ENCODE measurements around the gene TSPAN11.
"Not testable (repeated sequence)": the region's sequence is repeated elsewhere in the genome, so short reads cannot be mapped to it uniquely, and the experiment has no call there.

The TSPAN11 gene, protein sequence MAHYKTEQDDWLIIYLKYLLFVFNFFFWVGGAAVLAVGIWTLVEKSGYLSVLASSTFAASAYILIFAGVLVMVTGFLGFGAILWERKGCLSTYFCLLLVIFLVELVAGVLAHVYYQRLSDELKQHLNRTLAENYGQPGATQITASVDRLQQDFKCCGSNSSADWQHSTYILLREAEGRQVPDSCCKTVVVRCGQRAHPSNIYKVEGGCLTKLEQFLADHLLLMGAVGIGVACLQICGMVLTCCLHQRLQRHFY

DNA sequence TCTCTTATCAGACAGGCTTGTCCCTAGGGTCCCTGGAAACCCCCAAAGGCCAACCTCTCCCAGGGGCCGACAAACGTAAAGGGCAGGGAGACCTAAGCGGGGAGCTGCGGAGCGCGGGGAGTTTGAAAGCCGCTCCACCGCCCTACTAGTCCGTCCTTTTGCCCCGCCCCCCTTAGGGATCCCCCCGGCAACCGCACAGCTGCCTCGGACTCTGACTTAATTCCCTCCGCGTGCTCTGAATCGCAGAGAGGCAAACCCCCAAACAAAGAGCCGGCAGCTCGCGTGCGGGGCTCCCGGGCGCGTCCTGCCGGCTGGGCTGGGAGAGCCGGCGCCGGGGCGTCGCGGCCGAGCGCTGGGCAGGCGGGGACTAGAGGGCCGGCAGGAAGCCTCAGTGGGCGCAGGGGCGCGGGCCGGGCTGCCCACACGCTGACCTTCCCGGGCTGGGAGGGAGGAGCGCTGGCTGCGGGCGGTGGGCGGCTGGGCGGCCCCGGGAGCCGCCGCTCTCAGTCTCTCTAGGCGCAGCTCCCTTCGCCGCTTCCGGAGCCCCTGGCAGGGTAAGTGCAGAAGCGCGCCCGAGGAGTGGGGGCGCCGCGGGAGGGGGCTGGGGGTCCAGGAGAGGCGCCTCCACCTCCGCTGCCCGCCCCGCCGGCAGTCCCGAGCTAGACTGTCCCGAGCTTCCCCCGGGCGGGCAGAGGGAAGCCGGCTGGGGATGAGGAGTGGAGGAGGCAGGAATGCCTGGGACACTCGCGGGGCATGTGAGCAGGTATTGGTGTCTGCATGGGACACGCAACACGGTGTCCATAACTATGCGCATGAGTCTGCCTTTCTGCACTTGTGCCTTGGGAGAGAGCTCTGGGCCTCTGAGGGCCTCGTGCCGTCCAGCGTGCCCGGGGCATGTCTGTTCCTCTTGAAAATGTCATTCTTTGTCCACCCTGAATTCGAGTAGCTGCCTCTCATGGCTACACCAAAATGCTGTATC lies at the start of gene TSPAN11:
Gene TSPAN11 (plus strand): TSS at position 506 of the 979 bp plus-strand sequence. CDS start 27,244 bp downstream, outside the sequence.
- DNase-seq = peak; percentile 81 to 82

DNA sequence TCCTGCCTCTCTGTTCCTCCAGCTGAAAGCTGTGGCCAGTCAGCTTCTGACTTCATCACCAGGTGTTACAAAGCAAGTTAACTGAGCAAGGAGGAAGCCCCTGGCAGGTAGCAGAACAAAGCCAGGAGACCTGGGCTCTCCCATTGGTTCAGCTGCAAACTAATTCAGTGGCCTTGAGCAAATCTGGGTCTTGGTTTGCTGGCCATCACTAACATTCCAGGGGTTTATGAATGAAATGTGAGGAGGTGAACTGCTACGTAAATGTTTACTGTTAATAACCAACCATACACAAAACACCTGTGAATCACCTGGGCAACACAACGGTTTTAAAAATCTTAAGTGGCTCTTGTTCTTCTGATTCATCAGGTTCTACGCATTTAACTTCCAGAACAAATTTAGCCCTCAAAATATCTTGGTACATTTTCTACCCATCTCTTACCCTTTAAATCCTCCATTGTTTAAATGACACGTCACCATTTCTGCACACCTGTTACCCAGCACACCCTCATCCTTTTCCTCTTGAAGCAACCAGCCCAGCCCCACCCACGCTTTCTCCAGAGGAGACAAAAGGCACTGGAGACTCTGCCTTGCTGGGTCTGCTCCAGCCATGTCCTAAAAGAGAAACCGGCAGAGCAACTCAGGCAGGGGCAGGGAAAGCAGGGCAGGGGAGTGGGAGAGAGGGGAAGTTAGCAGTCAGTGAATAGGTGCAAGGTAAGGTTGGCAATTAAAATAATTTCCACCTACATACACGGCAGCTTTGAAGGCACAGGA lies 49.3 kb upstream of the TSPAN11 start:
- no peak for DNase-seq

DNA sequence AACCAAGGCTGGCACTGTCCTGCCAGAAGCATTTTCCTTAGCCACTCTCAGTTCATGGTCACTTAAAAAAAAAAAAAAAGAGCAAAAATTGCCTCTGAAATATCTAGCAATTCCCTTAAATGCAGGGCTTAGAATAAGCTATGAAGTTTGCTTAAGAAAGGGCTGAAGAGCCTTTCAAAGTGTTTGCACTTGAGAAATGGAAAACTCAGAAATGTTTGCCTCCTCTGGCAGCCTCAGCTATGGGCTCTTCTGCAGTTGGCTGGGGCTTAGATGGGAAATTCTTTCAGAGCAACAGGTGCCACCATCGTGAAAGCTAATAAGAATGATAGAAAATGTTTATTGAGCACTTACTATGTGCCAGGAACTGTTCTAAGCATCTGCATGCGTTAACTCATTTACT lies 48.5 kb upstream of the TSPAN11 start:
- no peak for DNase-seq

DNA sequence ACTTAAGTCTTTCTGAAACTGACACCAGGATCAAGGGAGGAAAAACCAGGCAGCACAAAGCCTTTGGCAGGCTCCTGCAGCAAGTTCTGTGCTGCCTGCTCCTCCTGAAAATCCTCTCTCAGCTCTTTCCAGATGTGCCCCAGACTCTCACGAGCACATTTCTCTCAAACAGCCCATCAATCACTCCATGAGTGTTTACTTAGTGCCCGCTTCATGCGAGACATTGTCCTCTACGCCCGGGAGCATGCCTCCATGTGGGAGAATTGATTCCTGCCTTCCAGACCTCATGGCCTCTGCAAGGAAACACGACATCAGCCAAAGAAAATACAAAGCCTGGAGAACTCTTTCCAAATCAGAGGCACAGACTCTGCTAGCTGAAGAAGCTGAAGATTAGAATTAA lies 46.5 kb upstream of the TSPAN11 start:
- DNase-seq = peak; percentile 16 to 65

DNA sequence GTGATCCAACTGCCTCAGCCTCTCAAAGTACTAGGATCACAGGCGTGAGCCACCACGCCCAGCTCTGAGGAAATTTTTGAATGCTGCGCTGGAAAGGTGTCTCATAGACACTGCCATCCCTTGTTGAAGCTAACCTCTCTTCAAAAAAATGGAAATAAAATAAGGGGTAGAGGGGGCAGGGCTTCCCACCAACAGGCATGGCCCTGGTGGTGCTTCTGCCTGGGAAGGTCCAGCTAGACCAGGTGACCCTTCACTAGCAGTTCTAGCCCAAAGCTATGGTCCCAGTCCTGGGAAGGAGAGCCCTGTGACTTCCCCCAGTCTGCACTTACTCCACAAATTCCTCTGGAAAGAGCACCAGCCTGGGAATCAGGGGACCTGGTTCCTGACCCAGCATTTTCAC lies 45.7 kb upstream of the TSPAN11 start:
- no peak for DNase-seq

DNA sequence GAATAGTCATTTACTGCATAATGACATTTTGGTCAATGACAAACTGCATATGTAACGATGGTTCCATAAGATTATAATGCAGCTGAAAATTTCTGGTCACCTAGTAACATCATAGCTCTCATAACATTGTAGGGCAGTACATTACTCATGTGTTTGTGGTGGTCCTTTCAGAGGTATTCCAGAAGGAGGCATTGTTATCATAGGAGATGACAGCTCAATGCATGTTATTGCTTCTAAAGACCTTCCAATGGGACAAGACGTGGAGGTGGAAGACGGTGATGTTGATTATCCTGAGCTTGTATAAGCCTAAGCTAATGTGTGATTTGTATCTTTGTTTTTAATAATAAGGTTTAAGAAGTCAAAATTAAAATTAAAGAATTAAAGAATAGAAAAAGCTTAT lies 43.8 kb upstream of the TSPAN11 start:
- DNase-seq = peak in 1 of 2 experiments; percentile 54

DNA sequence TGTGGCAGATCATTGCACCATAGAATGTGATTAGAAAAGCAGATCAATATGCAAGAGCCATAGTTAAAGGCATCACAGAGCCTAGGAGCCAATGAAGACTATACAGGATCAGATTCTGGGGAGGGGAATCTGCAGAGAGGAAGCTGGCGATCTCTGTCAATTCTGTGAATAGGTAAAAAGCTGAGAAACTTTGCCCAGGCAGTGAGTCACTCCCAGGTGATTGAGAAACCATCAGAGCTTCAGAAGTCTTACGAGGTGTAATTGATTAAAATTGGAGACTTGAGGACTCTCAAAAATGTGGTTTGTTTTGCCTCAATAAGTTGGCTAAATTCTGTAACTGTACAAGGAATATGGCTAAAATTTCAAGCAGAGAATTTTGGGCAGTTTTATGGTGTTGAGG lies 41.7 kb upstream of the TSPAN11 start:
- DNase-seq = no peak

DNA sequence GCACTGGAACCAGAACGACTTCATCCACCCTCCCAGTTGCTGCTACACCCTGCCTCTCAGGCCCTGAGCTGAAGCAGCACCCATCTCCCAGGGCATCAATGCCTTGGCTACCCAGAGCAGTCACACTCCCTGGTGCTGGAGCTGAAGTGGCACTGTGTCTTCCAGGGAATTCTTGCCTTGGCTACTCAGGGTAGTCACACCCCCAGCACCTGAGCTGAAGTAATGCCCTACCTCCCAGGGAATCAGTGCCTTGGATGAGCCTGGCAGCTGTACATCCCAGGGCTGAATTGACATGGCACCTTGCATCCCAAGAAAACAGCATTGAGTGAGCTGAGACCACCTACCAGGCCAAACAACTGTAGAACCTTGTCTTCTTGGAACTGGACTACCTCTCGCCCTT lies 41.2 kb upstream of the TSPAN11 start:
- DNase-seq = no peak

DNA sequence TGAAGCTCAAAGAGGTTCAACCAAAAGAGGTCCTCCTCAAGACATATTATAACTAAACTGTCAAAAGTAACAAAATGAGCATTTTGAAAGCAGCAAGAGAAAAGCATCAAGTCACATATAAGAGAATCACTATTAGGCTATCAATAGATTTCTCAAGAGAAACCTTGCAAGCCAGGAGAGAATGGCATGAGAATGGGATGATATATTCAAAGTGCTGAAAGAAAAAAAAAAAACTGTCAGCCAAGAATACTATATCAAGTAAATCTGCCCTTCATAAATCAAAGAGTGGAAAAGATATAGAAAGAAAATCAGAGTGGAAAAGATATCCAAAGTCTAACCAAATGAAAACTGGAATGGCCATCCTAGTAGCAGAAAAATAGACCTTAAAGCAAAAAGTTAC lies 39.3 kb upstream of the TSPAN11 start:
- no peak for DNase-seq

DNA sequence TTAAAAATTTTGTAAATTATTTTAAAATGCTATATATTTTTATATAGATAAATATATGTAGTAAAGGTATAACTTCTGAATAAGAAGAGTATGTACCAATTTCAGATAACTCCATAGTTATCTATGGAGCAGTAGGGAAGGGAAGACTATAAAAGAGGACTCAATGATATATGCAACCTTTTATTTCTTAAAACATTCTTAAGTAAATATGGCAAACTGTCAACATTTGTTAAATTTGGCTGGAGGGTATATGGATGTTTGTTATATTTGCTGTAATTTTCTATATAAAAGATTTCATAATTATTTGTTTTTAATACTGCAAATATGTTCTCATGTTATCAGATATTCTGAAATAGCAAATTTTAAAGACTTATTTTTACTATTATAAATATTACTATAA lies 38.3 kb upstream of the TSPAN11 start:
- no peak for DNase-seq

DNA sequence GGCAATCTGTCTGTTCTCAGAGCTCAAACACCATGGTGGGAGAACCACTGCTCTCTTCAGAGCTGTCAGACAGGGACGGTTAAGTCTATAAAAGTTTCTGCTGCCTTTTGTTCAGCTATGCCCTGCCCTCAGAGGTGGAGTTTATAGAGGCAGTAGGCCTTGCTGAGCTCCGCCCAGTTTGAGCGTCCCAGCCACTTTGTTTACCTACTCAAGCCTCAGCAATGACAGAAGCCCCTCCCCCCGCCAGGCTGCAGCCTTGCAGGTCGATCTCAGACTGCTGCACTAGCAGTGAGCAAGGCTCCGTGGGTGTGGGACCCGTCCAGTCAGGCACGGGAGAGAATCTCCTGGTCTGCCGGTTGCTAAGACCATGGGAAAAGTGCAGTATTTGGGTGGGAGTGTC lies 32.0 kb upstream of the TSPAN11 start:
- DNase-seq = not testable (repeated sequence)

DNA sequence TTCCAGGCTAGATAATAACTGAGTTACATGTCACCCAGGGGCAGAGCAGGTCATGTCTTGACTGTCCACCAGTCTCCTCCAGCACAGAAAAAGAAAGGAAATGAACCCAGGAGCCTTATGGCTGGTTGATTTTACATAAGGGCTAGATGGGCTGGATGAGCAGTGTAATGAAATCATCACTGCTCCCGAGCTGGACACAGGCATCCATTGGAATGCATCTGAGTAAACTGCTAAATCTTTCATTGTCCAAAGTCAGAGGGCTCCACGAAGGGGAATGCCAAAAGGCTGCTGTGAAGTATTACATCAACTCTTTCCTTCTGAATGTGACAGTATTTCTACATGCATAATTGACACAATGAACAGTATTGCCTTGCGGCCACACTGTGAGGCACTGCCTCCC lies 30.1 kb upstream of the TSPAN11 start:
- DNase-seq = no peak

DNA sequence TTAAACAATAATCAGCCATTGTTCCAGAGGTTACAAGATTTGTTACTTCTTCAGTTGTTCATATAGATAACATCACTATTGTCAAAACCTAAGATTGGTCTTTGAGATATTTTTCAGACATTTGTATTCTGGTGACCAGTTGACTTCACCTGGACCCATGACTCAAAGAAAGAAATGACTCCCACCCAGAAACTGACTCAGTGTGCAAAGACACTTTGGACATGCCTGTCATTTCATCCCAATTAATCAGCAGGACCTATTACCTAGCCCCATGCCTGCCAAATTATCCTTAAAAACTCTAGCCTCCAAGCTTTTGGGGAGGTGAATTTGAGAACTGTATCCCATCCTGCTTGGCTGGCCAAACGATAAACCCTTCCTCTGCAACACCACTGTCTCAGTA lies 27.7 kb upstream of the TSPAN11 start:
- DNase-seq = no peak

DNA sequence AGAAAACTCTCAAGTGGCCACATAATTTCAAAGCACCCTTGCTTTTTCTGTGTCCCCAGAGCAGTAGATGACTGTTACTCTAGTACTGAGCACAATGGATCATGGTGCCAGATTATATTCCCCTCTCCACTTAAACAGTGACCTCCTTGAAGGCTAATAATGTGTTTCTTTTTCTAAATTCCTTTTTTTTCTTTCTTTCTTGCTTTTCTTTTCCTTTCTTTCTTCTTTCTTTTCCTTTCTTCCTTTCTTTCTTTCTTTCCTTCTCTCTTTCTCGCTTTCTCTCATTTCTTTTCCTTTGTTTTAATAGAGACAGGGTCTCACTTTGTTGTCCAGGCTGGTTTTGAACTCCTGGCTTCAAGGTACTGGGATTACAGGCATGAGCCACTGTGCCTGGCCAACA lies 26.2 kb upstream of the TSPAN11 start:
- DNase-seq = no peak

DNA sequence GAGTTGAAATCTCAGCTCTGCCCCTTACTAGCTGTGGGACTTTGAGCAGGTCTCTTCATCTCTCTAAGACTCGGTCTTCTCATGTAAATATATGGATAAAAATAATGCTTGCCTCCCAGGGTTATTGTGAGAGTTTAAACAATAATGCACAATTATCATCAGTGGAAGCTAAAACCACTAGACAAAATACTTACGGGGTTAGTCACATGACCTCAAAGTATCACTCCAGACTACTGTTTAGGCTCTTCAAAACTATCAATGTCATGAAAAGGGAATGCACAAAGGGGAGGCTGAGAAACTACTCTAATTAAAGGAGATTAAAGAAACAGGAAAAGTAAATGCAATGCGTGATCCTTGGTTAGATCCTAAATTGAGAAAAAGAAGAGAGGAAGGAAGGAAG lies 24.5 kb upstream of the TSPAN11 start:
- DNase-seq = no peak

DNA sequence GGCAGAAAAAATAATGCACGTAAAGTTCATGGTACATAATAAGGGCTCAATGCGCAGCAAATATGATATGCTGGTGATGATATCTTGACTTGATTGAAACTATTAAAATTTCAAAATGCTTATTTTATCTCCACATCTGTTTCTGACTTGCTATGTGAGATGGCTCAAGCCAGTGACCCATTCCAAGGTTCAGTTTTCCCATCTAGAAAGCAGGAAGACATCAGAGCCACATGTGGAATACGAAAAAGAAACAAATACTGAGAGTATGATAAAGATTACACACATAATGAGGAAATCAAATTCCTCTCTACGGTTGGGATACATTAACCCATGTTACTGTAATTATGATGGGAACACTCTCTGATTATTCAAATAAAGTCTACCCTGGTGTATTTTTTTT lies 24.0 kb upstream of the TSPAN11 start:
- DNase-seq = no peak

DNA sequence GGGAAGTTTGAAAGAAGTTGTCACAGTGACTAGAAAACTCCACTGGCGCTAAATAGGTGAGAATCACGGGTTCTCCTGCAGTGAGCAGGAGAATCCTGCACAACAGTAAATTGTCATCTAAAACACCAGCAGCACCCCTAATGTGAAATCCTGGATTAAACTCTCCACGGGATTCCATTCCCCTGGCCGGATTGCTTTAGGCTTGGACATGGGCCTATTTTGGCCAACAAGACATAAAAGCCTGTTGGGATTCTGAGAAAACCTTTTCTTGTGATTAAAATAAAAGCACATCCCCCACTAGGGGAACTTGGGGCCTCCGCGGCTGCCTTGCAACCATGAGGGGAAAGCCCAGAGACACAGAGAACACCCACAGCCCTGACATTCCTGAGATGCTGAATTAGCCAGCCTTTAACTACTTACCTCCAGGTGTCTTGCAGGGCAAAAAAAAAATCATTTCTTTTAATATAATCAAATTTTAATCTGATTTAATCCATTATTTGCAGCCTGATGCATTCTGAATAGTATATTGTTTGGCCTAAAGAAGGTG lies 21.0 kb upstream of the TSPAN11 start:
- no peak for DNase-seq

DNA sequence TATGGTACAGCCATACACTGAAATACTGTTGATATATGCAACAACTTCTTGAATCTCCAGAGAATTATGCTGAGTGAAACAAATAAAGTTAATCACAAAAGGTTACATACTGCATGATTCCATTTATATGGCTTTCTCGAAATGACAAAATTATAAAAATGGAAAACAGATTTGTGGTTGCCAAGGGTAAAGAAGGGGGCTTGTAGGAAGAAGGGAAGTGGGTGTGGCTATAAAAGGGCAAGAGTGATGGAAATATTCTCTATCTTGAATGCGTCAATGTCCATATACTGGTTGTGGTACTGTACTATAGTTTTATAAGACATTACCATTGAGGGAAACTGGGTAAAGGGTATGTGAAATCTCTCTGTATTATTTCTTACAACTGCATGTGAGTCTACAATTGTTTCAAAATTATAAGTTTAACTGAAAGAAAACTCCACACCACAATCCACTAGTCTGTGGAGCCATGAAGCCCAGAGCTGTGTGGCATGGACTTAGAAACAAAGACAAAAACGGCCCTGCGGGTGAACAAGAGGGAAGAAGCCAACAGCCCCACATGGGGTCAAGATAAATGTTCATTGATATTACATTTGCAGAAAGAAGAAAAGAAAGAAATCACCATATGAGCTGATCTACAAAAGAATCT lies 18.3 kb upstream of the TSPAN11 start:
- DNase-seq = no peak

DNA sequence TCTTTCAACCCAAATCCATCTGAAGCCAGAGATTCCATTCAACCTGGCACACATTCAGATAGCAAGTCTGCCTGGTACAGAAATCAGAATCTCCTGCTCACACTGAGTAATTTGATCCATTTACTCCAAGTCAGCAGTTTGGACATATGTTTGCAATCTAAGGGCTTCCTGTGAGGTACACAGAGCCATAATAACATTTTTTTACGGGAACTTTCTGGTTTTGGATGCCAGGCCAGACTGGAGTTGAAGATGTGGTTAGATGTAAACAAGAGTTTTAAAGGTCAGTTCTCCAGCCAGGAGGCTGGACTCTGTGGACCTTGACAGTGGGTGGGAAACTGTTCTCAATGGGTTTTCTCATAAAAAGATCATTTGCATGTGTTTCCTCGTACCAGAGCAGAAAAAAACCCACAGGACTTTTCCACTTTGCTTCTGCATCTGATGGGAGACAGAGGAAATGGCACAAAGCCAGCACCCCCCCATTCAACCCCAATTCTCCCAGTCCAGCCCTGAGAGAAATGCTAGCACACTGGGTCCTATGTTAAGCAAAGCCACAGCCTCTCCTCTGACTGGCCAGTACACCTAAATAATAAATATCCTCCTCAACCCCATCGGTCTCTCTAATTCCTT lies 17.7 kb upstream of the TSPAN11 start:
- DNase-seq = peak; percentile 11 to 59

DNA sequence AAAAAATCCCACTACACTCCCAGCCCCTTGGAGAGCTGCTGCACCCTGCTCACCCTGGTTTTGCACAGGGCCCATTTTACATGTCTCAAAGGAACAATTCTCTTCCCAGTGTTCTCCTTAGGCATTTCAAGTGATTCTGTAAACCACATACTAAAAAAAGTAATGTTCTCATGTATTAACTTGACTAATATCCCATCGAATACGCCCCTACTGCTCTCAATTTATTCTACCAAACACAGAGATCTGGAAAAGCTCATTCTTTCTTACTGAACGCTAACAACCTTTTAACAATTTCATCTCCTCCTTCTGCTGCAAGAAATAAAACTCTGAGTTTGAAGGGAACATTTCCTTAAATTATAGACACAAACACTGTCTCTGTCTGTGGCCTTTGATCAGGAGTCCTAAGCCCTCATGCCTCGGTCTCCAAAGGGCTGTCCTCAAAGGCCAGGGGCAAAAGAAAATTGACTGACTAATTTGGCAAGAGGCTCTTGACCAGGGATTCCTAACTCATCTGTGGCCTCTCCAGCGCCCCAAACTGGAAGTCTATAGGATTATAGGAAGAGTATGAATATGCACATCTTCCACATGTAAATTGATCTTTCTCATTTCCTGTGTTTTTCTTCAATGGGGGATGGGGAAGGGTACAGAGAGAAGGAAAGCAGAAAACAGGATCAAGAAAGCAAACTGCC lies 17.1 kb upstream of the TSPAN11 start:
- no peak for DNase-seq

DNA sequence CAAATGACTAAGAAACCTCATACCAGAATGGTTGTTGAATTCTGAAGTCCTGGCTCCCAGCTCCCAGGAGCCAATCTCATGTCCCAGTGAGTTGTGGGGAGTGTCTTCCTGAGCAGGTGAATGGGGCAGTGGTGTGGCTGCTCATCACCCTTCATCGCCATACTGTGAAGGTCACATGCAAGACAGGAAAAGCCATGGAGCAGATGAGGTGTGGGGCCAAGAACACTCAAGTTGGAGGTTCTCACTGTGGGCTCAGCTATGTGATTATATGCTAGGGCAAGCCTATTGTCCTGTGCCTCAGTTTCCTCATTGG lies 16.6 kb upstream of the TSPAN11 start:
- DNase-seq = no peak

DNA sequence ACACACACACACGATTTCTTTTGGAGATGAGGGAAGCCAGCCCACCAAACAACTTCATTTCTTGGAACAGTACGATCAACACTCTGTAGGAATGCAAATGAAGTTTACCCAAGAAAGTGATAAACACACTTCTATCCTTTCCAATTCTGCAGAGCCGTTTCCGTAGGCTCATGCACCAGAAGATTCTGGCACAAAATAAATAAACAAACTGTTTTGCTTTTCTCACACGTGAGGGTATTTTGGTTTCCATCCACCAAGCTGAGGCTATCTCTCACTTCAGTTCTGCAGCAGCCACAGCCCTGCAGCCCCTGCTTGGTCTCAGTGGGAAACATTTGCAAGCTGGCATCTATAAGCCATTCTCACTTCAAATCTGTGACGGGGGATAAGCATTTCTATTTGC lies 15.3 kb upstream of the TSPAN11 start:
- no peak for DNase-seq

All from NCI-H524 (cell line).